ENCODE results near the gene MADD. TPM values are rescaled to one million over a fixed set of nuclear protein-coding genes. Genes with fewer than 3 reads are reported as not detected.

The MADD gene
- 10 to 100 TPM; 84.0 to 91.9 TPM for total RNA-seq

DNA sequence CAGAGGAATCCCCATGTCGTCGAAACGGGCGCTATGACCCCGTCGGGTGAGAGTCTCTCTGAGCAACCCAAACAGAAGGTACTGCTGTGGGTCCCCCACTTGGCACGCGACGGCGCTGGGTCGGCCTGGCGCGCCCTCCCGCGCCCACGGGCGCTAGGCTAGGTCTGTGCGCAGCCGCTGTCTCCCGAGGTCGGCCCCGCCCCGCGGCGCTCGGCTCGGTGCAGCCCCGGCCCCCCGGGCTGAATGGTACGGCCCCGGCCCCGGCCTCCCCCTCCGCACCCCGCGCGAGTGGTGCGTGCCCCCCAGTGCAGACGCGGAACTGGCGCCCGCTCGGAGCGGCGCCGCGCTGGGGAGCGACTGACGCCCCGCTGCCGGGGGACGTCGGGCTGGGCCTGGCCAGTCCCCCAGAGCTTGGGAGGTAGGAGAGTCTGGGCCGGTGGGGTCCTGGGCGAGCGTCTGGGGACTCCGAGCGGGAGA, at the start of gene MADD:
Gene MADD, plus strand, starts transcription at position 305 of the 477 bp plus-strand sequence.

DNA sequence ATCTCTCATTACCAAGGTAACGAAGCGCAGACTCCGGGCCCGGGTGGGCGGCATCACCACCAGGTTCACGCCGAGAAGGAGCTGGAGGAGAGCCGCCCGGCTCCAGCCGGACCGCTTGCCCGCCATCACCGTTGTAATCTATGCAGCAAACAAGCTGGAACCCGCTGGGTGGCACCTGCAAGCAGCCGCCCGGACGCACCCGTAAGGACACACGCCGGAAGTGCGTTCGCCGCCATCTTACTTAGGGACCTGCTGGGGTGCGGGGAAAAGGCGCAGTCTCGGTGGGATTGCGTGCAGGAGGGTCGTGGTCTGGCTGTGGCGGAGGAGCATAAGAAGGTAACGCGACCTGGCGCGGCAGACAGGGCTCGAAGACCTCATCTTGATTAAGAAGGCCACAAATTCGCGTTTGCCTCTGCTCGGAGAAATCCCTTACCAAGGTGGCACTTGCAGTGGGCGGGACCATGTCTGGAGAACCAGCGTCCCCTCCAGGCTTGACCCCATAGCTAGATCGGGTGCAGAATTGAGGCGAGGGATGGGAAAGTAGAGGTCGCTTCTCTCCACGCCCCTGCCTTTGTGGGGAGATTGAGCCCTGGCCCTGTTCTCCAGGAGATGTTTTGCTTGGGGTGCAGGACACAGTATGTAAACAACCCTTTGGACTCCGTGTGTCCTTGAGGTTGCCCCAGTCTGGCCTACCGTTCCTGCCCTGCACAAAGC, 21.1 kb upstream of the MADD start, which contains the start of gene ACP2:
Gene ACP2, minus strand, starts transcription at position 151 of the 714 bp plus-strand sequence. Its CDS starts 25 bp downstream, at position 126.

DNA sequence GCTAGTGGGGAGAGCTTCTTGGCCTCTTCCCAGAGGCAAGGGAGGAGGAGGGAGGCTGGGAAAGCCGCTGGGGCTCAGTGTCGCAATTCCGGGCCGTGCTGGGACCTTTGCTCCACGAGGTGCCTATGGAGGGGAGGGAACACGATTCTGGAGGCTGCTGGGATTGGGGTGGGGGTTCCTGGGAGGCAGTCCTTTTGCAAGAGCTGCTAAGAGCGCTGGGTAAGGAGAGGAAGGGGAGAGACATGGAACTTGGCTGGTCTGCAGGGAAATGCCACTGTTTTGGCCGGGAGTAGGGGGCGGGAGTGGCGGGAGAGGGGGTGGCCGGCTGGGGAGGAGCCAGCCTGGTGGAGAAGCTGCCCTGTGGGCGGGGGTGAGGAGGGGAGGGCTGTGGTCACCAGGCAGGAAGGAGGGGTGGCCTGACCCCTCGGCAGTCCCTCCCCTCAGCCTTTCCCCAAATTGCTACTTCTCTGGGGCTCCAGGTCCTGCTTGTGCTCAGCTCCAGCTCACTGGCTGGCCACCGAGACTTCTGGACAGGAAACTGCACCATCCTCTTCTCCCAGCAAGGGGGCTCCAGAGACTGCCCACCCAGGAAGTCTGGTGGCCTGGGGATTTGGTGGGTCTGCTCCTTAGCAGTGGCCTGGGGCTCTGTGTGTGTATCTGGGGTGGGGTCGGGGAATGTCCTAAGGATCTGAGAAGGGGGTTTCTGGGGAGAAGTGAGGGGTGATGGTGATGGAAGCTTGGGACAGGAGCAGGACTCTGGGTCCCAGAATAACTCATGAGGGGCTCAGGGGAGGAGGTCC, 12.2 kb upstream of the MADD start, which contains the start of gene NR1H3:
Gene NR1H3, plus strand, starts transcription at position 480 of the 800 bp plus-strand sequence. CDS start 1,221 bp downstream, outside the sequence.

DNA sequence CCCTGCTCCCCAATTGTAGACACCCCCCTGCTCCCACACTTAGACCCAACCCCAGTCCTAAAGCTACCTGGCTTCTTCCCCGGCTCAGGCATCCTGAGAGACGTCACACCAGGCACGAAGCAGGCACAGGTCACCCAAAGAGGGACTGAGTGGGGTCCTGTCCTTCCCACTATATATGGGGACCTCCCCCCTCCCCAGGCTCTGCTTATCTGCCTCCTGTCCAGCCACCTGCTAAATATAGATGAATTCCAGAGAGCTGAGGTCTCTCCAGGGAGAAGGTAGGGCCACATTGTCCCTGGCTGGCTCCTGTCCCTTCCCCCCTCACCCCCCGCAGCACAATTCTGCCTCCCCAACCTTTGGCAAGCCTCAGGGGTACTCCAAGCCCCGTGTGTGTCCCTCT, 82.6 kb downstream of the MADD start, which contains the start of gene MYBPC3:
Gene MYBPC3, minus strand, starts transcription at position 147 of the 400 bp plus-strand sequence. Its CDS starts 55 bp downstream, at position 92.

DNA sequence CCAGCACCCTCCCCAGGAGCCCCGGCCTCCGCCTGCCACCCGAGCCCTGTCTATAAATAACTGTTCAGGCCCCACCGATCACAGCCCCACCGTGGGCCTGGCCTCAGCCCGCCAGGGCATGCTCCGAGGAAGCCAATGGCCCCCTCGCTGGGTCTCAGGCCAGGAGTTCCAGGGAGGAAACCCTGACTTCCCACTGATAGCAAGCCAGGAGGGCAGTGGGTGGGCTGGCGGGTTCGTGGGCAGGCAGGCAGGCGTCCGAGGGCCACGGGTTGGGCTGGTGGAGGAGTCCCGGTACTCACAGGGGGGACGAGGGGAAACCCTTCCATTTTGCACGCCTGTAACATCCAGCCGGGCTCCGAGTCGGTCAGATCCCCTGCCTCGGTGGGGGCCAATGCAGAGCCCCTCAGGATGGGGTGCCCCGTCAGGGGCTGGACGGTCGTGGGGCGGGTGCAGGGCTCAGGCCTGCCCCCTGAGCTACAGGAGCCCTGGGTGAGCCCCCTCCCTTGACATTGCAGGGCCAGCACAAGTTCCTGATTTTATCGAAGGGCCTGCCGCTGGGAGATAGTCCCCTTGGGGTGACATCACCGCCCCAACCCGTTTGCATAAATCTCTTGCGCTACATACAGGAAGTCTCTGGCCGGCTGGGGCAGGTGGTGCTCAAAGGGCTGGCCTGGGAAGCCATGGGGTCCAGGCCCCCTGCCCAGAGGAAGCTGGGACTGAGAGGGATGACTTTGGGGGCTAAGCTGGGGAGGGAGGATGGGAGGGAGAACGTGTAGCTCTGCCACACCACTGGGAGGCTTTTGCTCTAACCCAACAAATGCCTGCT, 108.3 kb downstream of the MADD start, which contains the start of gene SPI1:
Gene SPI1, minus strand, starts transcription at position 538 of the 826 bp plus-strand sequence. Its CDS starts 194 bp downstream, at position 344.

Other genes with a start within 250 kb of the MADD start
- gene ARFGAP2, start 93.3 kb upstream of the MADD start, total RNA-seq: 10 to 100 TPM; 95.2 to 97.7 TPM
- gene PACSIN3, start 83.7 kb upstream of the MADD start, total RNA-seq: 1 to 10 TPM; 2.3 to 3.5 TPM
- gene DDB2, start 55.2 kb upstream of the MADD start, total RNA-seq: 100 to 1,000 TPM; 129 to 138 TPM
- 10 to 100 TPM; 27.9 to 28.8 TPM for gene ACP2, start 21.3 kb upstream of the MADD start, total RNA-seq
- gene NR1H3, start 12.1 kb upstream of the MADD start, total RNA-seq: 10 to 100 TPM; 10.4 to 12.7 TPM
- gene MYBPC3, start 82.6 kb downstream of the MADD start, total RNA-seq: not detected
- gene SPI1, start 108.4 kb downstream of the MADD start, total RNA-seq: not detected
- 10 to 100 TPM; 24.7 to 28.9 TPM for gene SLC39A13, start 138.5 kb downstream of the MADD start, total RNA-seq
- gene PSMC3, start 156.3 kb downstream of the MADD start, total RNA-seq: 100 to 1,000 TPM; 105 to 106 TPM
- under 1 TPM; 0.53 to 0.73 TPM for gene RAPSN, start 179.0 kb downstream of the MADD start, total RNA-seq

Data from activated naive CD4-positive, alpha-beta T cell treated with anti-CD3 and anti-CD28 coated beads, Interleukin-2, amount 10 ng/mL, durations not matched to agents 5 hours and 36 hours (primary cell).